GM12873 (cell line): ENCODE data around the gene MYO1H.

Experiments
- CTCF ChIP-seq: IDR thresholded peaks from 2 replicates; pipeline ENCODE4 v1.5.1; 2012; ENCODE audit warnings: low read depth, mild to moderate bottlenecking, moderate library complexity, low read length, control low read depth; ENCODE audit not compliant: insufficient read depth; ENCODE audit errors: missing control alignments

Gene MYO1H

DNA sequence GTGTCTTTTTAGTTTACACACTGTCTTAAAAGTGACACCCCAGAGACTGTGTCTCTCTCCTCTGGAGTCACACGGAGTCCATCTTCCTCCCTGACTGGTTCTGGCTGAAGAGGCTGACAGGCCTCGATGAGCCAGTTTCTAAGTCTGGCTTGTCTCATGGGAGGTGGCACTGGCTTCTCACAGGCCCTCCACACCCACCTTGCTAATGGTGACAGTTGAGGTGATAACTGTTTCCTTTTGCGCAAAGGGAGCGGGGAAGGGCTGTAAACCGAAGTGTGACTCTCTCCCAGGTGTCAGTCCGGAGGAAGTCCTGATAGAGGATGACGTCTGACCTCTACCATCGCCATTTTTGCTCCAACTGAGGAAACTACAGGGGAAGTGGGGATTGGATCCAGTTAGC is 99.2 kb downstream of the MYO1H start:
- TF ChIP-seq CTCF = no peak

GRCh38 chr12:109447482-109447881 is 99.8 kb downstream of the MYO1H start:
- TF ChIP-seq CTCF = no peak

- no peak for TF ChIP-seq CTCF
Observed at GRCh38 chr12:109448272-109448671, 100.6 kb downstream of the MYO1H start.

- TF ChIP-seq CTCF = no peak
Observed at GRCh38 chr12:109448707-109449390, 101.1 kb downstream of the MYO1H start.

DNA sequence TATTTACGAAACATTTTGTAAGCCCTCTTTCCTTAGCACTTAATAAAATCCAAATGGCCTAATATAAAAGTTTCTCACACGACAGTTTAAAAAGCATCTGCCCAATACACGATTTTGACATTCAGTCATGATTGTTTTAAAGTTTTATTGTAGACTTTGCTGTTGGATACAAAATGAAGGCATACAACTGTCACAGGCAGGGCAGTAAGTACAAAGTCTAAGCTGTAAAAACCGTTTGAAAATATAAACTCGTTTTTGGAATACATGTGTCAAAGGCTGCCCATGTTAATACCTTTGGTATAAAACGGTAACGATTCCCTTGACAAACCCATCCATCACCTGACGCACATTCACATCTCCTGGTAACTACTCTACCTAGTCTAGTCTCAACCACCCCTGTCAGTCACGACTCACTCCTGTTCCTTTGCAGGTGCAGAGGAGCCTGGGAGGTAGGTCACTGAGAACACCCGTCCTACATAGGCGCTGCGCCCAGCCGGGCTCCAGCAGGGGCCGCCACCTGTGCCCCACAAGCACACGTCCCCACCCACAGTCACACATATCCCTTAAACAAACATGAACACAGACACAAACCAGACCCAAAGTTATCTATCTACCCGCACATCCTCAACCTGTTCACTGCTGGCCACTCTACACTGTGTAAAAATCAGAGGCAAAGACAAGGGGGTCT is 102.3 kb downstream of the MYO1H start:
- TF ChIP-seq CTCF = peak; percentile 17

DNA sequence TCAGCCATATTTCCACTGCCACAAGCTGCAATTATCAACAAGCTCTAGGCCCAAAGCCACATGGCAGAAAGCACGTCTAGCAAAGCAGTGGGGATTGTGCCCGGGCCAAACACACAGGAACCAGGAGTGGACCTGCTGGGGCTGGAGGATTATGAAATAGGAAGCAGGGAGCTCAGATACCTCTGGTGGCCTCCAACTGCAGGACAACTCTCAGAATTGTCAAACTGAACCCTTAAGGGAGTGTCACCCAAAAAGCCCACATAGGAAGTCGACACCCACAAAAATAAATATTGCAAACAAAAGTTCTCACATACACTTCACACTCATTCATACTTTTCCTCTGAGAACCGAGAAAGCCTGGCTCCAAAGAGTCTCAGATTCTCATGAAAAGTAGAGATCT is 103.3 kb downstream of the MYO1H start:
- no peak for TF ChIP-seq CTCF

- no peak for TF ChIP-seq CTCF
Observed at GRCh38 chr12:109451400-109451799, 103.7 kb downstream of the MYO1H start.
